Mesenchymal stem cell (in vitro differentiated cells and primary cell): ENCODE measurements around the gene SECISBP2L.
"Not testable (repeated sequence)": the region's sequence is repeated elsewhere in the genome, so short reads cannot be mapped to it uniquely, and the experiment has no call there.

Experiments used
- DNase-seq: peaks from one replicate; pipeline ENCODE4 v3.0.0-alpha.2; 2013
- H2AFZ ChIP-seq: one replicate; pipeline ENCODE4 v1.6.1; 2013; ENCODE audit warnings: low read depth, mild to moderate bottlenecking, control low read depth, inconsistent platforms, low read length, moderate library complexity
- H2AK5ac ChIP-seq: 2 replicates; pipeline ENCODE4 v1.6.1; 2013; ENCODE audit warnings: low read length, moderate library complexity, mild to moderate bottlenecking, inconsistent platforms; ENCODE audit not compliant: severe bottlenecking
- H2BK120ac ChIP-seq: one replicate; pipeline ENCODE4 v1.6.1; 2013; ENCODE audit warnings: low read depth, mild to moderate bottlenecking, inconsistent platforms, low read length, moderate library complexity
- H2BK12ac ChIP-seq, 2 experiments: one replicate each; pipeline ENCODE4 v1.6.1; 2013; ENCODE audit warnings: inconsistent platforms in 2 of 2, low read length in 2 of 2, mild to moderate bottlenecking in 2 of 2, moderate library complexity in 2 of 2, control low read depth in 1 of 2
- H2BK15ac ChIP-seq: one replicate; pipeline ENCODE4 v1.6.1; 2013; ENCODE audit warnings: mild to moderate bottlenecking, low read depth, inconsistent platforms; ENCODE audit not compliant: poor library complexity, severe bottlenecking
- H2BK5ac ChIP-seq: 2 replicates; pipeline ENCODE4 v1.6.1; 2013; ENCODE audit warnings: low read depth, mild to moderate bottlenecking, low read length, control low read depth, inconsistent platforms; ENCODE audit not compliant: poor library complexity, severe bottlenecking
- H3K14ac ChIP-seq, 2 experiments: one replicate each; pipeline ENCODE4 v1.6.1; 2013; ENCODE audit warnings: inconsistent platforms in 2 of 2, low read length in 2 of 2, control low read depth in 1 of 2, mild to moderate bottlenecking in 1 of 2, moderate library complexity in 1 of 2
- H3K18ac ChIP-seq, 2 experiments: one replicate each; pipeline ENCODE4 v1.6.1; 2013; ENCODE audit warnings: inconsistent platforms in 2 of 2, low read length in 2 of 2, control low read depth in 1 of 2, low read depth in 1 of 2, mild to moderate bottlenecking in 1 of 2
- H3K23ac ChIP-seq, 2 experiments: one replicate each; pipeline ENCODE4 v1.6.1; 2013; ENCODE audit warnings: inconsistent platforms in 2 of 2, low read length in 2 of 2, mild to moderate bottlenecking in 2 of 2, moderate library complexity in 2 of 2, control low read depth in 1 of 2
- H3K27ac ChIP-seq: 2 replicates; pipeline ENCODE4 v1.5.1; 2013; ENCODE audit warnings: mild to moderate bottlenecking, moderate library complexity, low read length, control low read depth, inconsistent platforms; ENCODE audit not compliant: poor library complexity, severe bottlenecking
- H3K27me3 ChIP-seq, 2 experiments: 2 replicates each; pipeline versions ENCODE4 v1.6.1 to v1.7.0; 2013; ENCODE audit warnings: low read length in 2 of 2, mild to moderate bottlenecking in 2 of 2, moderate library complexity in 2 of 2, control low read depth in 1 of 2, inconsistent platforms in 1 of 2; ENCODE audit not compliant: control insufficient read depth in 1 of 2, insufficient read depth in 1 of 2
- H3K36me3 ChIP-seq, 2 experiments: 2 replicates each; pipeline versions ENCODE4 v1.6.1 to v1.7.0; 2013; ENCODE audit warnings: low read length in 2 of 2, control low read depth in 1 of 2, inconsistent platforms in 1 of 2, low read depth in 1 of 2, mild to moderate bottlenecking in 1 of 2; ENCODE audit not compliant: insufficient read depth in 2 of 2, control insufficient read depth in 1 of 2
- H3K4ac ChIP-seq, 2 experiments: one replicate each; pipeline ENCODE4 v1.6.1; 2013; ENCODE audit warnings: inconsistent platforms in 2 of 2, low read length in 2 of 2, mild to moderate bottlenecking in 2 of 2, moderate library complexity in 2 of 2, control low read depth in 1 of 2, low read depth in 1 of 2
- H3K4me1 ChIP-seq: 2 replicates; pipeline ENCODE4 v1.6.1; 2013; ENCODE audit warnings: low read depth, low read length, control low read depth; ENCODE audit not compliant: control insufficient read depth, insufficient read depth
- H3K4me2 ChIP-seq: 2 replicates; pipeline ENCODE4 v1.6.1; 2013; ENCODE audit warnings: low read length, mild to moderate bottlenecking, inconsistent platforms; ENCODE audit not compliant: poor library complexity, severe bottlenecking
- H3K4me3 ChIP-seq, 2 experiments: 2 replicates each; pipeline versions ENCODE4 v1.5.1 to v1.7.0; 2013; ENCODE audit warnings: low read length in 2 of 2, mild to moderate bottlenecking in 2 of 2, control low read depth in 1 of 2, low read depth in 1 of 2; ENCODE audit not compliant: insufficient read depth in 1 of 2
- H3K79me1 ChIP-seq: replicated peaks from 2 replicates; pipeline ENCODE4 v1.6.1; 2013; ENCODE audit warnings: mild to moderate bottlenecking, control low read depth, low read length, inconsistent platforms; ENCODE audit not compliant: poor library complexity, severe bottlenecking
- H3K9ac ChIP-seq: 2 replicates; pipeline ENCODE4 v1.7.0; 2013; ENCODE audit warnings: mild to moderate bottlenecking, low read length, moderate library complexity
- H3K9me3 ChIP-seq: 2 replicates; pipeline ENCODE4 v1.7.0; 2013; ENCODE audit warnings: mild to moderate bottlenecking, low read length; ENCODE audit not compliant: control insufficient read depth
- H4K8ac ChIP-seq: one replicate; pipeline ENCODE4 v1.6.1; 2013; ENCODE audit warnings: inconsistent platforms, mild to moderate bottlenecking, low read length, moderate library complexity
- H4K91ac ChIP-seq: one replicate; pipeline ENCODE4 v1.6.1; 2013; ENCODE audit warnings: mild to moderate bottlenecking, low read length, inconsistent platforms
- WGBS: methylation state at CpG from one replicate; pipeline ENCODE4 v1.1.7; 2013; ENCODE audit warnings: mixed read lengths; 5-methylcytosine and 5-hydroxymethylcytosine counted together

Gene SECISBP2L

GRCh38 chr15:49082960-49083359 lies 36.7 kb upstream of the SECISBP2L start:
- Histone ChIP-seq H3K4me2 (no peak overlapping the region), H4K91ac (no peak overlapping the region), H3K27ac (no peak overlapping the region), H2BK120ac (no peak overlapping the region), H3K14ac (no peak overlapping the region), H3K23ac (no peak overlapping the region), H3K36me3 (no peaks in the 10 kb centered on the region), H2BK12ac (no peak overlapping the region), H3K9ac (peak overlapping the region; percentile 55), H3K27me3 (no peaks in the 10 kb centered on the region), H2BK5ac (no peak overlapping the region), H3K9me3 (no peaks in the 10 kb centered on the region), H3K4me1 (no peaks in the 10 kb centered on the region), H3K4ac (no peak overlapping the region), H3K79me1 (no peaks in the 10 kb centered on the region), H2AFZ (no peak overlapping the region), H3K4me3 (no peak overlapping the region), H3K18ac (no peak overlapping the region), H4K8ac (no peak overlapping the region), H2BK15ac (no peak overlapping the region), H2AK5ac (no peak overlapping the region)
- WGBS = 50% methylated on average over 1 of the region's 1 CpG
- DNase-seq = peak; percentile 76

- Histone ChIP-seq H3K79me1 (no peaks in the 10 kb centered on the region), H3K14ac (no peak overlapping the region), H3K4me3 (no peak overlapping the region), H4K8ac (no peak overlapping the region), H2AFZ (no peak overlapping the region), H3K9ac (no peak overlapping the region), H4K91ac (no peak overlapping the region), H3K4me1 (no peaks in the 10 kb centered on the region), H3K9me3 (no peaks in the 10 kb centered on the region), H3K18ac (no peak overlapping the region), H2AK5ac (no peak overlapping the region), H3K4ac (no peak overlapping the region), H3K27me3 (no peaks in the 10 kb centered on the region), H3K4me2 (no peak overlapping the region), H3K27ac (no peak overlapping the region), H2BK12ac (no peak overlapping the region), H3K23ac (no peak overlapping the region), H2BK15ac (no peak overlapping the region), H3K36me3 (no peaks in the 10 kb centered on the region), H2BK5ac (no peak overlapping the region), H2BK120ac (no peak overlapping the region)
- 89% methylated on average over 22 of the region's 23 CpGs for WGBS
- DNase-seq = no peak
Measured at GRCh38 chr15:49079340-49080039, 33.2 kb upstream of the SECISBP2L start.

- no peaks in the 10 kb centered on the region for H3K27me3 ChIP-seq
Measured at GRCh38 chr15:49075881-49076280, 29.6 kb upstream of the SECISBP2L start.

GRCh38 chr15:49074589-49075287 lies 28.5 kb upstream of the SECISBP2L start:
- H3K18ac ChIP-seq, H3K36me3 ChIP-seq, H4K91ac ChIP-seq, H2BK12ac ChIP-seq, DNase-seq, H3K4me1 ChIP-seq, H2BK15ac ChIP-seq, H2BK120ac ChIP-seq, H3K27me3 ChIP-seq, H3K23ac ChIP-seq, H3K9me3 ChIP-seq, H2AK5ac ChIP-seq, H3K27ac ChIP-seq, H3K79me1 ChIP-seq, H2AFZ ChIP-seq, H3K4me2 ChIP-seq, H4K8ac ChIP-seq, H3K4me3 ChIP-seq, H2BK5ac ChIP-seq, H3K14ac ChIP-seq, H3K4ac ChIP-seq, H3K9ac ChIP-seq: not testable (repeated sequence)
- 84% methylated on average over 4 of the region's 6 CpGs for WGBS

More at GRCh38 chr15:49075881-49076280, 29.6 kb upstream of the SECISBP2L start:
- H2BK5ac ChIP-seq = no peak overlapping the region
- H2BK12ac ChIP-seq = no peak overlapping the region
- H3K14ac ChIP-seq = no peak overlapping the region
- no peak overlapping the region for H2AFZ ChIP-seq
- H2BK15ac ChIP-seq = no peak overlapping the region
- no peak overlapping the region for H3K4me3 ChIP-seq
- peak; percentile 59 for DNase-seq
- no peak overlapping the region for H3K23ac ChIP-seq
- no peak overlapping the region for H3K18ac ChIP-seq
- no peaks in the 10 kb centered on the region for H3K36me3 ChIP-seq
- H4K8ac ChIP-seq = no peak overlapping the region
- H3K9ac ChIP-seq = no peak overlapping the region
- H4K91ac ChIP-seq = no peak overlapping the region
- no peak overlapping the region for H3K4ac ChIP-seq
- no peak overlapping the region for H2BK120ac ChIP-seq
- no peak overlapping the region for H3K4me2 ChIP-seq
- H3K9me3 ChIP-seq = no peaks in the 10 kb centered on the region
- no peaks in the 10 kb centered on the region for H3K4me1 ChIP-seq
- H3K27ac ChIP-seq = no peak overlapping the region
- no peak overlapping the region for H2AK5ac ChIP-seq
- no peaks in the 10 kb centered on the region for H3K79me1 ChIP-seq
